Measurements from ENCODE around the gene WFDC8. TPM values are rescaled to one million over a fixed set of nuclear protein-coding genes. Genes with fewer than 3 reads are reported as not detected.

The WFDC8 gene
- total and polyA plus RNA-seq, 3 donors from 2014 or later: not detected

DNA sequence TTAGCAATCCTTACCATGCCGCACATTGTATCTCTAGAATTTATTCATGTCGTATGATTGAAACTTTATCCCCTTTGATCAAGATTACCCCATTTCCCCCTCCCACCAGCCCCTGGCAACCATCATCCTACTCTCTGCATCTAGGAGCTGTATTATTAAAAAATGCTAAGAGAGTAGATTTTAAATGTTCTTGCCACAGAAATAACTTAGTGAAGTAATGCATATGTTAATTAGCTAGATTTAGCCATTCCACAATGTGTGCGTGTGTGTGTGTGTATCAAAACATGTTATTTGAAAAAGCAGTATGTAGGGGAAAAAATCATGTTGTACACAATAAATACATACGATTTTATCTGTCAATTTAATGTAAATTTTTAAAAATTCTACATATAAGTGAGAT lies 51.8 kb downstream of the WFDC8 start:
- Histone ChIP-seq H3K4me1 (no peaks in the 10 kb centered on the region), H3K27me3 (no peaks in the 10 kb centered on the region), H3K4me3 (no peak overlapping the region), H3K9me3 (no peaks in the 10 kb centered on the region), H3K36me3 (ENCODE audit: low read depth, missing control alignments) (no peaks in the 10 kb centered on the region), H3K27ac (no peak overlapping the region)
- TF ChIP-seq CTCF (IDR thresholded peaks at IDR 0.05) (no peak), POLR2A (IDR thresholded peaks at IDR 0.05) (no peak)
- intact Hi-C loops (cut with DNase I; ENCODE audit: low total_unique reads): no loop called here
- WGBS, 2 donors: 82 to 83% methylated on average over 4 of the region's 4 CpGs
- no peak for DNase-seq

DNA sequence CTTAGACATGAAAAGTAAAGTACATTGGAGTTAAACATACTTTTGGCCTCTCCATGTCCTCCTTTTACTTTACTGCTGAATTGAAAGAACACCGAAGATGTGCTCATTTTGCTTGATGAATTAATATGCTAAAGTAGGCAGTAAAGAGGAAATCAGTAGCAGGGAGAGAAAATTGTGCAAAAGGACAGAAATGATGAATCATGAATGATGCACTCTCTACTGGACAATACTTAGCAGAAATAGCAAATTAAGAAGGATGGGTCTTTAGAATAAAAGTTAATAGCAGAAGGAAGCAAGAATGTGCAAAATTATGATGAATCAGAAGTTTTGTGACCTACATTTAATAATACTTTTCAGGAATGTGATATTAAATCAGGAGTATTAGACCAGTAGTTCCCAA lies 55.3 kb downstream of the WFDC8 start:
- Histone ChIP-seq H3K4me1 (no peaks in the 10 kb centered on the region), H3K4me3 (no peak overlapping the region), H3K36me3 (ENCODE audit: low read depth, missing control alignments) (no peaks in the 10 kb centered on the region), H3K27me3 (no peaks in the 10 kb centered on the region), H3K27ac (no peak overlapping the region), H3K9me3 (no peaks in the 10 kb centered on the region)
- DNase-seq: no peak
- WGBS, 2 donors: 86 to 89% methylated on average over 1 of the region's 1 CpG
- intact Hi-C loops (cut with DNase I; ENCODE audit: low total_unique reads): no loop called here
- TF ChIP-seq CTCF (IDR thresholded peaks at IDR 0.05): no peak

- H3K9me3 ChIP-seq: no peaks in the 10 kb centered on the region
- H3K4me1 ChIP-seq: no peaks in the 10 kb centered on the region
- TF ChIP-seq CTCF (IDR thresholded peaks at IDR 0.05) (no peak), POLR2A (IDR thresholded peaks at IDR 0.05) (no peak)
- 42 to 50% methylated on average over 2 of the region's 2 CpGs for WGBS, 2 donors
- no peak for DNase-seq
- H3K27ac ChIP-seq: no peak overlapping the region
- intact Hi-C loops (cut with DNase I; ENCODE audit: low total_unique reads): no loop called here
- H3K4me3 ChIP-seq: no peak overlapping the region
- no peaks in the 10 kb centered on the region for H3K36me3 ChIP-seq (ENCODE audit: low read depth, missing control alignments)
- no peaks in the 10 kb centered on the region for H3K27me3 ChIP-seq
Measured at GRCh38 chr20:45518282-45518681, 60.8 kb downstream of the WFDC8 start.

- TF ChIP-seq CTCF (IDR thresholded peaks at IDR 0.05) (no peak), POLR2A (IDR thresholded peaks at IDR 0.05) (no peak)
- H3K27me3 ChIP-seq: no peaks in the 10 kb centered on the region
- H3K36me3 ChIP-seq (ENCODE audit: low read depth, missing control alignments): no peaks in the 10 kb centered on the region
- intact Hi-C loops (cut with DNase I; ENCODE audit: low total_unique reads): no loop called here
- no peak within 1 kb of the TSS for H3K4me3 ChIP-seq
- H3K27ac ChIP-seq: no peak within 1 kb of the TSS
- WGBS, 2 donors: 70 to 75% methylated on average over 5 of the region's 5 CpGs
- H3K9me3 ChIP-seq: no peaks in the 10 kb centered on the region
- no peak for DNase-seq
- no peaks in the 10 kb centered on the region for H3K4me1 ChIP-seq
Measured at GRCh38 chr20:45515147-45515913, 63.8 kb downstream of the WFDC8 start, which contains the start of gene SPINT3. TSS of gene SPINT3 (minus strand) at chr20:45515622. CDS start at chr20:45515608, 14 bp downstream.

Measured in testis (tissue), 3 donors.